NCI-H524 (cell line): ENCODE measurements around the gene BAHD1.

Experiments
- DNase-seq, 2 experiments: peaks; one replicate each; lab custom pipeline; 2025; lab: John Stamatoyannopoulos, UW

The BAHD1 gene

DNA sequence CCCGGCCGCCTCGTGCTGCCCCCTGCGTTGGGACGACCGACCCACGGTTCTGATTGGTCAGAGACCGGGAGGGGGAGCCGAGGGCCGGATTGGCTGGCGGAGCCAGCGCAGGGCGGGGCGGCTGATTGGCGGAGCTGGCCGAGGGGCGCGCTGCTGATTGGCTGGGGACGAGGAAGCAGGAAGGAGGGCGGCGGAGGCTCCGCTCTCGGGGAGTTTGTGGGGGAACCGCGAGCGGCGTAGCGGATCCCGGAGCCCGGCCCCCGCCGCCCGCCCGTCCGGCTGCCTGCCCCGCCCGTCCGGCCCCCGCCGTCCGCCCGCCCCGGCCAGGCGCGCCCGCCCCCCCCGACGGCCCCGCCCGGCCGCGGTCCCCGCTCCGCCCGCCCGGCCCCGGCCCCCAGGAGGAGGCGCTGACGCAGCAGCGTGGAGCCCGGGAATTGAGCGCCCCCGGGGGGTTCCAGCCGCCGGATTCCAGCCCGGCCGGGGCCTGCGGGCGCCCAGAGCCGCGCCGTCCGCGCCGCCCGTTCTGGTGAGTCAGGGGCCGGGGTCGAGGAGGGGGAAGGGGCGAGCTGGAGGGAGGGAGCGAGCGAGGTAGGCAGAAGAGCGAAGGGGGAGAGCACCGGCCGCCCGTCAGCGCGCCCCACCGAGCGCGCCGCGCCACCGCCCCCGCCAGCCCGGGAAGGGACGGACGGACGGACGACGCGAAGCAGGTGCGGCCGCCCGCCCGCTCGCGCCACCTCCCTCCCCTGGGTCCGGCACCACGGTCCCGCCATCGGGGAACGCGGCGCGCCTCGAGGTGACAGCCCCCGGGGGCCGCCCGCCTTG lies at the start of gene BAHD1:
Gene BAHD1 (plus strand): TSS at position 211 of the 822 bp plus-strand sequence. CDS start 17,512 bp downstream, outside the sequence.
- DNase-seq = peak; percentile 89 to 97

DNA sequence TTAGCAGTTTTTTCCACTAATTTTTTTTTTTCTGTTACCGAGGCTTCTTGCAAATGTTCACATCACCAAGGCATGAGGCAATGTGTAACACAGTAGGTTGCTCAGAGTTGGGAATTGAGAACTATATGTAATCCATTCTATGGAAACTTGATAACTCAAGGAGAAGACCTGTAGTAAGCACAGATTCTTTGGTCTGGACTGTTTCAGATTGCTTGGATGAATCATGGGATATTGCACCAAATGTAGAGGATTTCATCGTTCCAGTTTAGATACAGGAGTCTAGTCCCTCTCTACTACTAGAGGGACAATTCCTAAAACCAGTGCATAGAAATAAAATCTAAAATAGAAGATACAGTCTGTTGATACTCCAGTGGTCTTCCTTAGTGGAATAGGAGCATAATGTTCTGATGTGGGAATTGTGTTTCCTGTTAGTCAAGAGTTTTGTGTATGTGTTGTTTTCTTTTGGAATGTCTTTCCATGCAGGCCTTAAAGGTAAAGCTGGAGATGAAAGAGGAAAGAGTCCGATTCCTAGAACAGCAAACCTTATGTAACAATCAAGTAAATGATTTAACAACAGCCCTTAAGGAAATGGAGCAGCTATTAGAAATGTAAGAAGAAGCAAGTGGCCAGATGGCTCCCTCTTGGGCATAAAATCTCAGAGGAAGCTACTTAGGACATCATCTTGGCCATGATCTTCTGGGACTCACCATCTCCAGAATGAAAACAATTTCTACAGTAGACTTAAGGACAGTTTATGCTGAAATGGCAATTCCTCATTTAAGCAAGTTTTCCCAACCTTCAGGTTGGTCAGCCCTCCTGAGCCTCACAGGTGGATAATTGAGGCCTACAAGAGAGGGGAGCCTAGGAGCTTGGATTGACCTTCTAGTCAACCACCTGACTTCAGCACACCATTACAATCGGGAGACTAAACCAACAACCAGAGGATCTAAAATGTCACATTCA lies 47.5 kb upstream of the BAHD1 start:
- no peak for DNase-seq

DNA sequence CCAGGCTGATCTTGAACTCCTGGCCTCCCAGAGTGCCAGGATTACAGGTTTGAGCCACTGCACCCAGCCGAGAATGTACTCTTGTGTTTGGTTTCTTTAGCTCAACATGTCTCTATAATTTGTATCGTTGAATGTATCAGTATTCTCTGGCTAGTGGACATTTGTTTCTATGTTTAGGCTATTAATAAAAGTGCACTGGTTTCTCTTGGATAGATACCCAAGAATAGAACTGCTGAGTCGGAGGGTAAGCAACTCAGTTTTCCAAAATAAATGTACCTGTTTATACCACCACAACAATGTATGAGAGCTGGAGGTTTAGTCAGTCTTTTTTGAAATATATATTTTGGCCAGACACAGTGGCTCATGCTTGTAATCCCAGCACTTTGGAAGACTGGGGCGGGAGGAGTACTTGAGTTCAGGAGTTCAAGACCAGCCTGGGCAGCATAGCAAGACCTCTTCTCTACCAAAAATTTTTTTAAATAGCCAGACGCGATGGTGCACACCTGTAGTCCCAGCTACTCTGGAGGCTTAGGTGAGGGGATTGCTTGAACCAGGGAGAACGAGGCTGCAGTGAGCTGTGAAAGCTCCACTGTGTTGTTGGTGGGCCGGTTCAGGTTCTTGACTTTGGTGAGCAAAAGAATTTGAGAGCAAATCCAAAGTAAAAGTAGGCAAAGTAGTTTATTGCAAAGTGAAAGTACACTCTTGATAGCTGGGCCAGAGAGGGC lies 42.9 kb upstream of the BAHD1 start:
- no peak for DNase-seq

DNA sequence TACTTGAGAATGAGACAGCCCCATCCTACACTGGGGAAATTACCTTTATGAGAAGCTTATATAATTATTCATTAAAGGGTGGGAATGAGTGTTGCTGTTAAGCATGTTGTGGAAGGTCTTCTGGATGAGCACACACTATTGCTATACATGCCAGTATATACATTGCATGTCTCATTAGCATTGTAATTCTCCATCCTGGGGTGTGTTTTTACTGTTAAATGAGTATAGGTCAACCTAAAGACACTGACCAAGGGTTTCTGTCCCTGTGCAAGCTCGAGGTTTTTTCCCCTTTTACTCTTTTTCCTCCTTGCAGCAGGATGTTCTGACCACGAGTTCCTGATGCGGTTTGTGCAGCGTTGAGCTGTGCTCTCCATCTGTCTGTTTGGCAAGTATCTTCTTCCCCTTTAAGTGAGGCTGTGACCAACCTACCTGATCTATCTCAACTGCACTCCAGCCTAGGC lies 42.3 kb upstream of the BAHD1 start:
- DNase-seq = no peak

DNA sequence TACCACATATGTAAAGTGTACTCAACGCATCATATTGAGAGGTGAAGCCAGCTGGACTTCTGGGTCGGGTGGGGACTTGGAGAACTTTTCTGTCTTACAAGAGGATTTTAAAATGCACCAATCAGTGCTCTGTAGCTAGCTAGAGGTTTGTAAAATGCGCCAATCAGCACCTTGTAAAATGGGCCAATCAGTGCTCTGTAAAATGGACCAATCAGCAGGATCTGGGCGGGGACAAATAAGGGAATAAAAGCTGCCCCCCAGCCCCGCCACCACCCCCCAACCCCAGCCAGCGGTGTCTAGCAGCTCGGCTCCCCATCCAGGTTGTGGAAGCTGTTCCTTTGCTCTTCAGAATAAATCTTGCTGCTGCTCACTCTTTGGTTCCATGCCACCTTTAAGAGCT lies 41.4 kb upstream of the BAHD1 start:
- DNase-seq = no peak

DNA sequence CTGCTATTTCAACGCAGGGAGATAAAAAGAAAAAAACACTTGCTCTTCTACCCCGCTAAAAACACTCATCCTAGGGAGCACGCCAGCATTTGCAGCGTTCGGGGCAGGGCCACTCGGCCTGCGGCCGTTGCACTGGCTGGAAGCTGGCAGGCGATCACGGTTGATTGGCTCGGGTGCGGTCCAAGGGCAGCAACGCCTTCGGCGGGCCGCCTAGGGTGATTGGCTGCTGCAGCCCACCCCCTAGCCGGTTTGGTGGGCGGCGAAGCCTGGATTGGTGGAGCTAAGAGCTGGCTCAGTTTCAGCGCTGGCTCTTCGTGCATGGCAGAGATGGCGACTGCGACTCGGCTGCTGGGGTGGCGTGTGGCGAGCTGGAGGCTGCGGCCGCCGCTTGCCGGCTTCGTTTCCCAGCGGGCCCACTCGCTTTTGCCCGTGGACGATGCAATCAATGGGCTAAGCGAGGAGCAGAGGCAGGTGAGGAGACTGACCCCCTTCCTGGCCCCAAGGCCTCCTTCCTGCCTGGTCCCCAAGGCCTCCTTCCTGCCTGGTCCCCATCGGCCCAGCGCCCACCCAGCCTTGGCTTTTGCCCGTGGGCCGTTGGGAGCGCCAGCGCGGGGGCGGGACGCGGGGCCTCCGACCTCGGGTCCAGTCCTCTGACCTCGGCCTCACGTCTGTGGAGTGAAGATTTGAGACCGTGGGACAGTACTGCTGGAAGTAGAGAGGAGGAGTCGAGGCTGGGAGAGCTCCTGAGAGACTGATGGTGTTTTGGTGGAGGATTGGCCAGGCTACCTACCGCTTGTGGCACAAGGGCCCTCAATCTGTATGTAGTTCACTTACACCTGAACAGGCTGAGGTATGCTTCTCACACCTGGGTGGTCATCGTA lies 35.0 kb upstream of the BAHD1 start, which contains the start of gene IVD:
Gene IVD (plus strand): TSS at position 295 of the 881 bp plus-strand sequence. CDS start 33 bp downstream, at position 328.
- peak; percentile 95 to 98 for DNase-seq

DNA sequence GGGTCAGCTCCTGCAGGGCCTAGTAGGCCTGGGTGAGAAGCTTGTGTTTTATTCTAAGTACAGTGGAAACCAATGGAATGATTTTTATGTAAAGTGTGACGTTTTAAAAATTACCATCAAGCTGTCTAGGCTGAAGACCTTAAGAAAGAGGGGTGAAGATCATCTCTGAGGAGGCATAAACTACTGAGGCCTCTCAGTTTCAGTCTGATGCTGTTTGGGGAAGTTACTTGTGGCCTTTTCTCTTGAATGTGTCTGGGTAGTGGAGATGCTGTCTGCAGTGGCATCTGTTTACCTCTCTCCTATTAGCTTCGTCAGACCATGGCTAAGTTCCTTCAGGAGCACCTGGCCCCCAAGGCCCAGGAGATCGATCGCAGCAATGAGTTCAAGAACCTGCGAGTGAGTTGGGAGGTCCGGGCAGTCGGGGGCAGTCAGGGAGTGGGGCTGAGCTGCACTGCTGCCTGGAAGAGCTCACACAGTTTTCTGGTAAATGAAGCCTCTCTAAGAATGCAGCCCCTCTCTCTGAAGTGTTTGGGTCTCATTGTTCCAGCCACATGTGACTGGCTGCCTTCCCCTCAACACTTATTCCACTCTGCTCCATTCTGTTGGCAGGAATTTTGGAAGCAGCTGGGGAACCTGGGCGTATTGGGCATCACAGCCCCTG lies 33.3 kb upstream of the BAHD1 start:
- DNase-seq = no peak

DNA sequence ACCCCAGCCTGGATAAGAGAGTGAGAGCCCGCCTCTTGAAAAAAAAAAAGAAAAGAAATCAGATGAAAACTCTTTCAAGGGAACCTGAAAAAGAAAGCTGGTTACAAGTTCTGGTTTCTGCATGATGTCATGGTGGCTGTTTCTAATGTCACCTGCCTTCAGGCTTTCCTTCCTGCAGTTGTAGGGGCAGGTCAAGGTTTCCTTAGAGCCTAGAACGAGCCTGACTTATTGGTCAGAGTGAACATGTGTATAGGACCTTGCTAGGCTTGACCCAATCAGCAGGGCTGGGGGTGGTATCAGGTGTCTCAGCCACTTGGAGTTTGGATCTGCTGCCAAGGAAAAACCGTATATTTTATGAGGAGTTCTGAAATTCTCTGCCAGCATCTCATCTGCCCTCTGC lies 31.4 kb upstream of the BAHD1 start:
- no peak for DNase-seq

DNA sequence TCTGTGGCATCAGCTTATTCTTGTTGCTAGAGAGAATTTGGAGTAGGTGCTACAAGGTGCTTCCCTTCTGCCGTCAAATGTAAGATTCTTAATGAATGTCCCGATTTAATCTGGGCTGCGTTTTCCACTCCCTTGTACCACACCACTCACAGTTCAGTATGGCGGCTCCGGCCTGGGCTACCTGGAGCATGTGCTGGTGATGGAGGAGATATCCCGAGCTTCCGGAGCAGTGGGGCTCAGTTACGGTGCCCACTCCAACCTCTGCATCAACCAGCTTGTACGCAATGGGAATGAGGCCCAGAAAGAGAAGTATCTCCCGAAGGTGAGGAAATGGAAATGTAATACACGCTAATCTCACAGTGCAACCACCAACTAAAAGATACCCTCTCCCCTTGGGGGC lies 30.3 kb upstream of the BAHD1 start:
- DNase-seq = no peak

DNA sequence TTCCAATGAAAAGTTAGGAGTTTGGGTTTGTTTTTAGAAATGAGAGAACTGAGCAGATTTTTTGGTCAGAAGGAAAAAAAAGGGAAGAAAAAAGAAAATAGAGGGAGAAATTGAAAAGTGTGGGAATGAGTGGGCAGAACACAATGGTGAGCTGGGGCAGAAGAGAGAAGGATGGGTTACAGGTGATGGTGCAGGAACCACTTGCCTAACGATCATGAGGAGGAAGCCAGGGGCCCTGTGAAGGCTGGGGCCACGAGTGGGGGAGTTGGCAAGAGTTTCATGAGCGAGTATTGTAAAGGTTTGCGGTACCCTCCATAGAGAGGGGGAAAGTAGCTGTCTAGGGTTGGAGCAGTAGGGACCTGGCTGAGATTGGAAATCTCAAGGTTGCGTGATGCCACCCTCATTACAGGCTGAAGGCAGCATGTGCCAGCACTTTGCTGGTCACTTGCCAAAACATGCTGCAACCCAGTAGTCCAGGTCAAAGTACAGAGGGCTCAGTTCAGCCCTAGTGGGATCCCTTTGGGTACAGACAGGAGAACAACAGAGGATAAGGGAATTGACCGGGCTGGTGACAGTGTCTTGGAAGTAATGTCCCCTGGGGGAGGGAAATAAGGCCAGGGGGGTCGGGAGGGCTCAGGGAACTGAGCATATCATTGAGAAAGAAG lies 28.5 kb upstream of the BAHD1 start:
- DNase-seq = no peak

DNA sequence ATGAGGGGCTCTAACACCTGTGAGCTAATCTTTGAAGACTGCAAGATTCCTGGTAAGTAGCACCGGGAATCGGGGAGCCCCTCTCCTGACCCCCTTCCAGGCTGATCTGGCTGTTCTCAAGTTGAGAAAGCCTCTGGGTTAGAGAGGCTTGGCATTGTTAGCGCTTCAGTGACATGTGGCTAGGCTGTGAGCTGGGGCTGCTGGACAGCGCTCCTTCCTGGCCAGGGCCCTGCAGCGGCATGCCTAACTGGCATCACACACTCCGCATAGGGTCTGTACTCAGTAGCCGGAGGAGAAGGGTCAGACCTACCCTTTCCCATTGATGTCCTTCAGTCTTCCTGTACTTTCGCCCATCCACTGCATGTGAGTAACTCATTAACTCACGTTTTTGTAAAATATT lies 27.7 kb upstream of the BAHD1 start:
- DNase-seq = no peak

DNA sequence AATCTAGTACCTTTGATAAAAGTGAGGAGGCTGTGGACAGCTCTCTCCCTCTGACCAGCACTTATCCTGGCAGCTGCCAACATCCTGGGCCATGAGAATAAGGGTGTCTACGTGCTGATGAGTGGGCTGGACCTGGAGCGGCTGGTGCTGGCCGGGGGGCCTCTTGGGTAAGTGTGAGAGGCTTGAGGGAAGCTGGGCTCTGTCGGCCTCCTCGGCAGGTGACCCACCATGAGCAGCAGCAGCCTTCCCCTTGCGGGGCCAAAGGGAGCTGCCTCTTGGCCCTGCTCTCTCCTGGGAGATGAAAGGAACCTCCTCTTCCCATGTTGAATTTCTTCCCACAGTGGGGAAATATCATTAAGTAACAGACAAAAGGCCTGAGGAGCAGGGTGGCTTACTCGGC lies 25.9 kb upstream of the BAHD1 start:
- DNase-seq = no peak

DNA sequence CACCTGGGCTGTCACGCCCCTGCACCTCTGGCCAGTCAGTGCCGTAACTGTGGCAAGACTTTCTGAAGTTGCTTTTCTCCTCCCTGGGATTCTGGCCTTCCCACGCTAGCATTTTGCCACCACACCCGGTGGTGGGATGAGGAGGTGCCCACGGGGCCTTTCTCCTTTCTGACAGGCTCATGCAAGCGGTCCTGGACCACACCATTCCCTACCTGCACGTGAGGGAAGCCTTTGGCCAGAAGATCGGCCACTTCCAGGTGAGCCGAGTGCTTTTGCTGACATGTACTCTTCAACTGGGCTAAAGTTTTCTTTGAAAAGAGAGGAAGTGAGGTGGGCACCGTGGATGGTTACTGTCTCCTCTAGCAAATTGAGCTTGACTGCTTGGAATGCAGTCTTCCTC lies 25.5 kb upstream of the BAHD1 start:
- no peak for DNase-seq

DNA sequence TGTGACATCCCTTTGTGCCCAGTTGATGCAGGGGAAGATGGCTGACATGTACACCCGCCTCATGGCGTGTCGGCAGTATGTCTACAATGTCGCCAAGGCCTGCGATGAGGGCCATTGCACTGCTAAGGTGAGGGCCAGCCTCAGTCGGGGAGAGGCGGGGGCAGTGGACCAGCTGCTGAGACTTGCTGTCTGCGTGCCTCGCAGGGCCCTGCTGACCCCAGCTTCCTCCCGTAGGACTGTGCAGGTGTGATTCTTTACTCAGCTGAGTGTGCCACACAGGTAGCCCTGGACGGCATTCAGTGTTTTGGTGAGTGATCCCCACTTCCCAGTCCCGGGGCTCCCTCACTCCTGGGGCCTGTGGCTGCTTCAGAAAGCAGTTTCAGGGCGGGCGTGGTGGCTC lies 24.7 kb upstream of the BAHD1 start:
- no peak for DNase-seq

DNA sequence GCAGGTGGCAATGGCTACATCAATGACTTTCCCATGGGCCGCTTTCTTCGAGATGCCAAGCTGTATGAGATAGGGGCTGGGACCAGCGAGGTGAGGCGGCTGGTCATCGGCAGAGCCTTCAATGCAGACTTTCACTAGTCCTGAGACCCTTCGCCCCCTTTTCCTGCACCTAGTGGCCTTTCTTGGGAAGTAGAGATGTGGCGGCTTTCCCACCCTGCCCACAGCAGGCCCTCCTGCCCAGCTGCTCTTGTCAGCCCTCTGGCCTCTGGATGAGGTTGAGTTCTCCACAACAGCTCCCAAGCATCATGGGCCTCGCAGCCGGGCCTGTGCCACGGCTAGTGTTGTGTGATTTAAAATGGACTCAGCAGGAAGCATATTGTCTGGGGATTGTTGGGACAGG lies 22.6 kb upstream of the BAHD1 start:
- no peak for DNase-seq

DNA sequence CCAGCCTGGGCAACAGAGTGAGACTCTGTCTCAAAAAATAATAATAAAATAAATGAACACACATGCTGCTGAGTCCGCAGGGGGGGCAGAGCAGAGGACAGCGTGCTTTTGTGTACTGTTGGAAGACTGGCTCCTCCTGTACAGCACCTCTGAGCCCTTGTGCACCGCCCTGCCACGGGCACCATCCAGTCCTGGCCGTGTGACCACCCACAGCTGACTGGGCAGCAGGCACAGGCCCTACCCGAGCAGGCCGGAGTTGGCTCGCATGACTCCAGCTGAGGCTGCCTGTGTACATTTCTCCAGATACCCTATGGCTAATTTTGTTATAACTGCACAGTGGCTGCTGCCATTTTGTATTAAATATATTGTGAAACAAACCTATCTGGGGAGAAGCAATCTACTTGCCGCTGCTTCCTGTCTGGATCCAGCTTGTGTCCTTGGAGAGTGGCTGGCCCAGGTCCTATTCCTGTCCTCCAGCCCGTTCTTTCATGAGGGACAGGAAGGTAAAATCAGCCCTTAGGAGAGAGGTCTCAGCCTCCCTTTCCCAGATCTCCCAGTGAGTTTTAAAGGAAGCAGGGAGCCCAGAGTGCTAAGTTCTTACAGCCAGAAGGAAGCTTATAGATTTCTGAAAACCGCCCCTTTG lies 20.6 kb upstream of the BAHD1 start:
- DNase-seq = no peak

DNA sequence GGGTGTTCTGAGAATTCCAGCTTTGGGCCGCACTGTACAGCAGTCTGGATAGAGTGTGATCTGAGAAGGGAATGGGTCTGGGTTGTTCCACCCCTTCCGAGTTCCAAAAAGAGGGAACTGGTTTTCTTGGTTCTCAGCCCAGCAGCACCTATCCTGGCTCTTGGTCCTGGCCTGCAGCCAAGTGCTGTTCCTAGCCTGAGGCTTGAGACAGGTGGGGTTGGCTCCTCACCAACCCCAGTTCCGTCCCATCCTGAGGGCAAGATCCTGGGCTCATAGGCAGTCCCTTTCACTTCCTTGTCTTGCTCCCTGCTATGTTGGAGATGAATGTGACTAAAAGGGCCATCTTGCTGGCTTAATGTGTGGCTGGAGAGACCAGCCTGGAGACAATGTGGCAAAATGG lies 20.0 kb upstream of the BAHD1 start:
- peak in 1 of 2 experiments; percentile 51 for DNase-seq

DNA sequence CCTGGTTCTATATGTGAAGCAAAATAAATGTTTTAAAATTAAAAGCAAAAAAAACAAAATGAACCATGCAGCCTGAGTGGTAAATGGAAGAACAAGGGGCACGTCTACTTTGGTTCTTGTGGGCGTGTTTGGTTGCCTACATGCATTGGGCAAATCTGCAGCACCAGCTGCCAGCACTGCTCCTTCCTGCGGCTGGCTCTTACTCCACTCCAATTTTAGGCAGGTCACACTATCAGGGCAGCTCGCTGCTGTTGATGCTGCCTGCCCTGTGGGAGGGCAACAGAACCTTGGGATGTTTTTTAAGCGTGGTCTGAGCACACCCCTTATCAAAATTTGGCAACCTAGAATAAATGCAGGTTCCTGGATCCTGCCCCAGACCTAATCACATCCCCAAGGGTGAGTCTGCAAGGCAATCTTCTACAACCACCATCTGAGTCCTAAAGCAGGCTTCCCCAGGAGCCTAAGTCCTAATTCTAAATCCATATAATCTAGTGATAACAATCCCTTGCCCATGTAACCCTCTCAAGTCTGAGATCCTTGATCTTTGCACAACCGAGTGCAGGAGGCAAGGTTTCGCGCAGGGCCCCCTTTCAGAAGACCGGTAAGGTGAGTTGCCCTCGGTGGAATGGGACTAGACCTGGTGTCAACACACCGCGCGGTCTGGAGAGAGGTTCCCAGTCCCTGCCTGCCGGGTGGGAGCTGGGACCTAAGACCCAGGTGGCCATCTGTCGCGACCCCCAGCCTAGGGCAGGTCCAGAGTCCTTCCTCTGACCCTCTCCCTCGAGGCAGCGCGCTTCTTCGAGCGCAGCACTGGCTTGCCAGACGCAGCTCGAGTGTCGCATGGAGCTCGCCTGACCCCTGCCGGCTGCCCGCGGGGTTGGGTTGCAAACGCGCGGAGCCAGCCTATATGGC lies 19.3 kb upstream of the BAHD1 start:
- peak; percentile 66 to 75 for DNase-seq
